BJ (cell line): ENCODE results near the gene BTBD7. TPM values are rescaled to one million over a fixed set of nuclear protein-coding genes. Genes with fewer than 3 reads are reported as not detected.
"Not testable (repeated sequence)": the region's sequence is repeated elsewhere in the genome, so short reads cannot be mapped to it uniquely, and the experiment has no call there.

Experiments used
- CTCF ChIA-PET: fragments of 350-600 bp; formaldehyde crosslinking; extraction: SDS; loops from one replicate; lab custom pipeline; 2021; ENCODE audit warnings: antibody characterized with exemption, inconsistent platforms; lab: Yijun Ruan, JAX
- POLR2A ChIA-PET: fragments of 300-600 bp; sonication (Branson Sonifier 250); formaldehyde crosslinking; extraction: SDS; loops from one replicate; lab custom pipeline; 2021; ENCODE audit warnings: antibody characterized with exemption; lab: Charles Lee
- DNase-seq: peaks from one replicate; pipeline ENCODE4 v3.0.0-alpha.2; 2011; ENCODE audit warnings: low read depth
- H3K27me3 ChIP-seq: 2 replicates; pipeline ENCODE4 v1.6.0; 2011; ENCODE audit warnings: low read length; ENCODE audit not compliant: control insufficient read depth, insufficient read depth
- H3K36me3 ChIP-seq: 2 replicates; pipeline ENCODE4 v1.5.1; 2011; ENCODE audit warnings: low read length; ENCODE audit not compliant: control insufficient read depth, insufficient read depth
- H3K4me3 ChIP-seq: 2 replicates; pipeline ENCODE4 v1.5.1; 2011; ENCODE audit warnings: low read depth, mild to moderate bottlenecking, control low read depth, low read length
- polyA plus RNA-seq: library from polyadenylated mRNA; depleted of rRNA; stranded (reverse); fragments of >200 nt; gene quantifications from 2 replicates; pipeline ENCODE4 v1.2.3, GENCODE V29; 2011
- TF ChIP-seq, protein P1 (sequence below): IDR thresholded peaks from 2 replicates; pipeline ENCODE4 v1.5.1; 2011; ENCODE audit warnings: low read depth, mild to moderate bottlenecking, control low read depth, inconsistent platforms, low read length, moderate library complexity; ENCODE audit not compliant: insufficient read depth

The BTBD7 gene
- polyA plus RNA-seq, 1 experiment, result 17.7 TPM

DNA sequence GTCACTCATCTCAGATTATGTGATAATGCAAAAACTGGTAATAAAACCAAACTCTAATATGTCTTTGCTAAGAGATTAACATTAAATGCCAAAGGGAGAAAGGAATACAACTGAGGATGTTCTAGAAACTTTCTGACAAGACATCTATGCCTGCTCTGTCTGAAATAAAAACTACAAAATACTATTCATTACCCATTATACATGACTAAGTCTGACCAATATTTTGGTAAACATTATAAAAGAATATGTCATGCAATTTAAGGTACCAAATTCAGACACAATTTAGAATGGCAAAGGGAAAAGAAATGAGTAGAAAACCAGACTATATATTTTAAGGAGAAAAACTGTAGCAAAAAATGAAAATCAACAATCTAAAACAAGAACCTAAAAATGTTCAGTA lies 86.3 kb downstream of the BTBD7 start:
- TF ChIP-seq, protein P1, sequence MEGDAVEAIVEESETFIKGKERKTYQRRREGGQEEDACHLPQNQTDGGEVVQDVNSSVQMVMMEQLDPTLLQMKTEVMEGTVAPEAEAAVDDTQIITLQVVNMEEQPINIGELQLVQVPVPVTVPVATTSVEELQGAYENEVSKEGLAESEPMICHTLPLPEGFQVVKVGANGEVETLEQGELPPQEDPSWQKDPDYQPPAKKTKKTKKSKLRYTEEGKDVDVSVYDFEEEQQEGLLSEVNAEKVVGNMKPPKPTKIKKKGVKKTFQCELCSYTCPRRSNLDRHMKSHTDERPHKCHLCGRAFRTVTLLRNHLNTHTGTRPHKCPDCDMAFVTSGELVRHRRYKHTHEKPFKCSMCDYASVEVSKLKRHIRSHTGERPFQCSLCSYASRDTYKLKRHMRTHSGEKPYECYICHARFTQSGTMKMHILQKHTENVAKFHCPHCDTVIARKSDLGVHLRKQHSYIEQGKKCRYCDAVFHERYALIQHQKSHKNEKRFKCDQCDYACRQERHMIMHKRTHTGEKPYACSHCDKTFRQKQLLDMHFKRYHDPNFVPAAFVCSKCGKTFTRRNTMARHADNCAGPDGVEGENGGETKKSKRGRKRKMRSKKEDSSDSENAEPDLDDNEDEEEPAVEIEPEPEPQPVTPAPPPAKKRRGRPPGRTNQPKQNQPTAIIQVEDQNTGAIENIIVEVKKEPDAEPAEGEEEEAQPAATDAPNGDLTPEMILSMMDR, result no peak
- POLR2A ChIA-PET, result no interaction called here
- no peaks in the 10 kb centered on the region for H3K27me3 ChIP-seq
- CTCF ChIA-PET, result no interaction called here
- H3K4me3 ChIP-seq, result no peak overlapping the region
- DNase-seq, result no peak
- H3K36me3 ChIP-seq, result peaks cover 13% of the 10 kb centered on the region

DNA sequence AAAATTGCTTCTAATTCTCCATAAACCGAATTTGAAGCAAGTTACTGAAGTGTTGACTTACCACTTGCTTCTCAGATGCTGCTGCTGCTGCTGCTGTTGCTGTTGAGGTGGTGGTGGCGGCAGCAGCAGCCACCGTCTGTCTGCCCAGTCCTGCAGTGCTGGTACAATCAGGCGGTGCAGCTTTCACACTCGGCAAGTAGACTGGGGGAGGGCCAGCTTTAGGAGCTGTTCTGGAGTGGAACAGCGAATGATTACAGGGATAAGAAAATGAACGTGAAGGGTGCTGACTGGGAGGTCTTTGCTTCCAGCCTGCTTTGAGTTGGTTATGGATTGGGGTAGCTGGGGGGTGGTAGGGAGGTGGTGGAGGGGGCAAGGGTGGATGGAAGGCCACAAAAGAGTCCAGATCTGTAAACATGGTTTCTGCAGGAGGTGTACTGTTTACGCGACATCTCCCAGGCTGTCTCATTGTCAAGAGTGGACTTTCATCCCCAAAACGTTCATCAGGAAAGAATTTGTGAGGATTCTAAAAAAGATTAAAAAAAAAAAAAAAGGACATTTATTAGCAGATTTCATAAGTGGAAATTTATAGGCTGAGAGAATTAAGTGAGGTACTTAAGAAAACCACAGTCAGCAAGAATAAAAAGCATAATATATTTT lies 86.9 kb downstream of the BTBD7 start:
- no peak overlapping the region for H3K4me3 ChIP-seq
- POLR2A ChIA-PET, result no interaction called here
- no peaks in the 10 kb centered on the region for H3K27me3 ChIP-seq
- TF ChIP-seq, protein P1, result no peak
- DNase-seq, result no peak
- H3K36me3 ChIP-seq, result peaks cover 15% of the 10 kb centered on the region
- CTCF ChIA-PET, result no interaction called here

GRCh38 chr14:93240678-93241000 lies 92.2 kb downstream of the BTBD7 start:
- TF ChIP-seq, protein P1, result no peak
- Histone ChIP-seq H3K36me3 (peaks cover 11% of the 10 kb centered on the region), H3K4me3 (no peak overlapping the region), H3K27me3 (no peaks in the 10 kb centered on the region)
- no peak for DNase-seq
- CTCF ChIA-PET, result interaction anchor here (0.7 to 1.6 kb wide), 2 partner anchors 8 kb away, joined by 3 read pairs; no protein-coding TSS in a partner anchor
- POLR2A ChIA-PET, result no interaction called here

DNA sequence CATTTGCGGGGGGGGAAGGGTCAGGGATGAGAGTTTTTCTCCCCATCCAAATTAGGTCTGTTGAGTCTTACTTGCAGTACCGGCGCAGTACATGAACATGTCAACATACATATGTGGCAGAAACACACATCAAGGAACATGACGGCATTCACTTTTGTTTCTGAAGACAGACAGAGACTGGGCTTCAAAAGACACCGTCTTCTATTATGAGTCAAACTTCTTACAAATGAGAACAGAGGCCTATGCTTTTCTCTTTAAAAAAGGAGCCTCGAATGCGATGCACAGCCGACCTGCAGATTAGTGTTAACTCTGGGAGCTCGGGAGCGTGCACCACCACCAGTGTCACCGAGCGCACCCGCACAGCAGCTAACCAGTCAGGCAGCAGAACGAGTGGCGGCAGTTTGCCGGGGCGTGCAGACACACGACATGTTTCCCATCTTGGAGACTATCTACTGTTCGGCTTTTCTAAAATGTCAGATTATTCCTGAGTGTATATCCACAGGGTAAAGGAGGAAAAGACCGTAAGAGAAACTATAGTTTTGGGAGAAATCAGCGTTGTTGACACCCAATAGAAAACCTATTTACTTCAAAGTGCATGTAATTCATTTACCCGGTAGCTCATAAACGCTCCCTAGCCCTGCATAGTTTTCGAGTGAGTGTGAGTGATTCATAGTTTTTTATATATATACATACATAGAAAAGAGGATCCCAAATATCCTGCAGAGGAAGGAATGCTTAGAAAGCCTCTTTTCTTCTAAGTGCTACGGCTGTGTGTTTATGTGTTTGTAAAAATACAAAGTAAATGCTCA lies 92.8 kb downstream of the BTBD7 start:
- Histone ChIP-seq H3K36me3 (peaks cover 11% of the 10 kb centered on the region), H3K4me3 (no peak overlapping the region), H3K27me3 (no peaks in the 10 kb centered on the region)
- CTCF ChIA-PET, result interaction anchor here (0.6 to 0.7 kb wide), 2 partner anchors 9 to 73 kb away, joined by 3 read pairs; no protein-coding TSS in a partner anchor
- POLR2A ChIA-PET, result no interaction called here
- TF ChIP-seq, protein P1, result no peak
- DNase-seq, result peak; percentile 35

DNA sequence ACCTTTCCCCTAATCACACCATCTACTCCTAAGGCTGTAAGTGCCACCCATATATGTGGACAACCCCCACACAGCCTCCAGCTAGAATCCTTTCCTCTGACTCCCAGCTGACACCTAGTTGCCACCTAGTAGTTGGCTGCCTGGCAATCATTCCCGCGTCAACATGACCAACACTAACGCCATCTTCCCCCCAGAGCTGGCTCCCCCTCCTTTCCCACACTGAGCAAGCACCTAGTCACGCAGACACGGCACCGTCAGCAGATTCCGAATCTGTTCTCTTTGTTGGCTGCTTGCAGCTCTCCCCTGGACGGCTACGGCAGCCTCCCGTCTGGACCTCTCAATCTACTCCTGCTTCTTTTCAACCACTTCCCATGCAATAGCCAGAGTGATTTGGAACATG lies 98.0 kb downstream of the BTBD7 start:
- H3K4me3 ChIP-seq, result no peak overlapping the region
- POLR2A ChIA-PET, result no interaction called here
- DNase-seq, result peak; percentile 40

GRCh38 chr14:93233078-93233477 lies 99.8 kb downstream of the BTBD7 start:
- CTCF ChIA-PET, result interaction anchor here (0.6 to 1.0 kb wide), 3 partner anchors 26 to 270 kb away, joined by 3 read pairs; partner anchors contain the start of genes LYSET and UBR7
- DNase-seq, H3K27me3 ChIP-seq, H3K36me3 ChIP-seq, H3K4me3 ChIP-seq, POLR2A ChIA-PET: not testable (repeated sequence)

More for the DNA sequence above, 98.0 kb downstream of the BTBD7 start:
- CTCF ChIA-PET, result interaction anchor here (0.5 to 1.1 kb wide), 3 partner anchors 10 to 128 kb away, joined by 3 read pairs; no protein-coding TSS in a partner anchor
- TF ChIP-seq, protein P1, result no peak
- no peaks in the 10 kb centered on the region for H3K36me3 ChIP-seq
- H3K27me3 ChIP-seq, result no peaks in the 10 kb centered on the region
